GM23338 (cell line): ENCODE measurements around the gene POU5F1. TPM values are rescaled to one million over a fixed set of nuclear protein-coding genes. Genes with fewer than 3 reads are reported as not detected.
A peak's percentile ranks its signal among the peaks of the same experiment; 100 is the strongest.

ENCODE experiments used
- ATAC-seq: fragments of 200-7000 bp; cut with Tn5 transposase; 3 replicates; pipeline ENCODE4 v1.9.1; 2020
- DNase-seq: peaks from one replicate; pipeline ENCODE4 v3.0.0-alpha.2; 2015; ENCODE audit warnings: low spot score
- H2AFZ ChIP-seq: fragments of 200-600 bp; sonication (generic); 2 replicates; pipeline ENCODE4 v1.8.0; 2016; ENCODE audit warnings: antibody characterized with exemption, mild to moderate bottlenecking, moderate library complexity
- H3F3A ChIP-seq: fragments of 200-600 bp; sonication (generic); replicated peaks from 2 replicates; pipeline ENCODE4 v1.8.0; 2017; ENCODE audit warnings: antibody characterized with exemption, mixed run types, low read depth
- H3K27ac ChIP-seq: fragments of 200-600 bp; sonication (generic); 2 replicates; pipeline ENCODE4 v1.6.1; 2016; ENCODE audit warnings: low read depth
- H3K27me3 ChIP-seq: fragments of 200-600 bp; sonication (generic); 2 replicates; pipeline ENCODE4 v1.8.0; 2016; ENCODE audit warnings: mild to moderate bottlenecking, mixed run types, moderate library complexity; ENCODE audit not compliant: insufficient read depth
- H3K36me3 ChIP-seq: fragments of 200-600 bp; sonication (generic); 2 replicates; pipeline ENCODE4 v1.8.0; 2016; ENCODE audit warnings: mild to moderate bottlenecking; ENCODE audit not compliant: insufficient read depth
- H3K4me1 ChIP-seq: fragments of 200-600 bp; sonication (generic); 2 replicates; pipeline ENCODE4 v1.8.0; 2016; ENCODE audit warnings: mild to moderate bottlenecking, moderate library complexity; ENCODE audit not compliant: insufficient read depth
- H3K4me2 ChIP-seq: fragments of 200-600 bp; sonication (generic); 2 replicates; pipeline ENCODE4 v1.7.1; 2017; ENCODE audit warnings: mixed run types
- H3K4me3 ChIP-seq: fragments of 200-600 bp; sonication (generic); 2 replicates; pipeline ENCODE4 v1.6.1; 2016; ENCODE audit warnings: mixed run types
- H3K79me2 ChIP-seq: fragments of 200-600 bp; sonication (generic); replicated peaks from 2 replicates; pipeline ENCODE4 v1.8.0; 2017; ENCODE audit warnings: mild to moderate bottlenecking; ENCODE audit not compliant: insufficient read depth
- H3K9me2 ChIP-seq: fragments of 200-600 bp; sonication (generic); 2 replicates; pipeline ENCODE4 v1.8.0; 2017; ENCODE audit not compliant: insufficient read depth
- H4K20me1 ChIP-seq: fragments of 200-600 bp; sonication (generic); replicated peaks from 2 replicates; pipeline ENCODE4 v1.8.0; 2017; ENCODE audit warnings: mild to moderate bottlenecking; ENCODE audit not compliant: insufficient read depth
- H3K27ac Mint-ChIP-seq: 2 replicates; pipeline ENCODE4 v1.8.0; 2020; ENCODE audit warnings: inconsistent platforms, mild to moderate bottlenecking, moderate library complexity, mixed read lengths
- H3K27me3 Mint-ChIP-seq: 3 replicates; pipeline ENCODE4 v1.8.0; 2022; ENCODE audit warnings: low read depth, mild to moderate bottlenecking, moderate library complexity, mixed read lengths, inconsistent platforms; ENCODE audit not compliant: insufficient read depth, poor library complexity
- H3K36me3 Mint-ChIP-seq: 3 replicates; pipeline ENCODE4 v1.8.0; 2021; ENCODE audit warnings: low read depth, mild to moderate bottlenecking, inconsistent platforms, moderate library complexity, mixed read lengths
- H3K4me1 Mint-ChIP-seq: 3 replicates; pipeline ENCODE4 v1.8.0; 2020; ENCODE audit warnings: mild to moderate bottlenecking, inconsistent platforms, mixed read lengths
- H3K4me3 Mint-ChIP-seq: 3 replicates; pipeline ENCODE4 v1.8.0; 2021; ENCODE audit warnings: moderate library complexity, mild to moderate bottlenecking, inconsistent platforms, mixed read lengths
- H3K9me3 Mint-ChIP-seq: 3 replicates; pipeline ENCODE4 v1.8.0; 2020; ENCODE audit warnings: moderate library complexity, mild to moderate bottlenecking, inconsistent platforms, mixed read lengths
- CREB1 ChIP-seq: fragments of 250-450 bp; sonication (Bioruptor Pico); IDR thresholded peaks from 2 replicates; pipeline ENCODE4 v1.5.0; 2020; ENCODE audit warnings: low read depth, mild to moderate bottlenecking, moderate library complexity
- EZH2phosphoT487 ChIP-seq: fragments of 200-600 bp; sonication (generic); IDR thresholded peaks from one replicate; pipeline ENCODE4 v1.8.1; 2018; ENCODE audit warnings: antibody characterized with exemption; ENCODE audit not compliant: unreplicated experiment
- NANOG ChIP-seq: IDR thresholded peaks from 2 replicates; pipeline ENCODE4 v1.6.1; 2016; ENCODE audit warnings: antibody characterized with exemption, borderline replicate concordance
- POLR2AphosphoS5 ChIP-seq: IDR thresholded peaks from 2 replicates; pipeline ENCODE4 v1.6.1; 2016; ENCODE audit warnings: antibody characterized with exemption, low read depth
- ZNF114 ChIP-seq: fragments of 250-450 bp; sonication (Bioruptor Pico); IDR thresholded peaks from 2 replicates; pipeline ENCODE4 v1.5.0; 2020; ENCODE audit warnings: mild to moderate bottlenecking, moderate library complexity
- ZNF331 ChIP-seq: fragments of 250-450 bp; sonication (Bioruptor Pico); IDR thresholded peaks from 2 replicates; pipeline ENCODE4 v1.5.0; 2020; ENCODE audit warnings: low read depth, mild to moderate bottlenecking, moderate library complexity
- polyA plus RNA-seq: library from polyadenylated mRNA; unstranded; fragments of >200 nt; fragmentation: Nextera tagmentation; extraction: Ambion mirVana; gene quantifications from 2 replicates; pipeline ENCODE4 v1.2.1, GENCODE V29; 2016
- total RNA-seq: library from RNA; depleted of rRNA; stranded (reverse); fragments of >200 nt; shearing (Covaris generic); gene quantifications from 2 replicates; pipeline ENCODE4 v1.2.3, GENCODE V29; 2014
- TF ChIP-seq, protein P1 (sequence below), 2 experiments: fragments of 200-600 bp in 1 of 2; sonication (generic) in 1 of 2; conservative IDR thresholded peaks; 2 replicates each; pipeline versions ENCODE4 v1.5.1 to v1.6.1; 2016 to 2017; ENCODE audit warnings: antibody characterized with exemption in 2 of 2, low read depth in 2 of 2, mild to moderate bottlenecking in 2 of 2, moderate library complexity in 1 of 2
- TF ChIP-seq, protein P2 (sequence below): IDR thresholded peaks from one replicate; pipeline ENCODE4 v1.6.1; 2018; ENCODE audit warnings: antibody characterized with exemption; ENCODE audit not compliant: unreplicated experiment
- TF ChIP-seq, protein P3 (sequence below): IDR thresholded peaks from 2 replicates; pipeline ENCODE4 v1.6.1; 2016; ENCODE audit warnings: antibody characterized with exemption

Gene POU5F1
- total and polyA plus RNA-seq, 2 experiments from 2014 or later: 1,839 to 3,419 TPM

GRCh38 chr6:31173406-31173805 lies 2.9 kb upstream of the POU5F1 start (continued):
- TF ChIP-seq NANOG: no peak
- TF ChIP-seq, protein P1, sequence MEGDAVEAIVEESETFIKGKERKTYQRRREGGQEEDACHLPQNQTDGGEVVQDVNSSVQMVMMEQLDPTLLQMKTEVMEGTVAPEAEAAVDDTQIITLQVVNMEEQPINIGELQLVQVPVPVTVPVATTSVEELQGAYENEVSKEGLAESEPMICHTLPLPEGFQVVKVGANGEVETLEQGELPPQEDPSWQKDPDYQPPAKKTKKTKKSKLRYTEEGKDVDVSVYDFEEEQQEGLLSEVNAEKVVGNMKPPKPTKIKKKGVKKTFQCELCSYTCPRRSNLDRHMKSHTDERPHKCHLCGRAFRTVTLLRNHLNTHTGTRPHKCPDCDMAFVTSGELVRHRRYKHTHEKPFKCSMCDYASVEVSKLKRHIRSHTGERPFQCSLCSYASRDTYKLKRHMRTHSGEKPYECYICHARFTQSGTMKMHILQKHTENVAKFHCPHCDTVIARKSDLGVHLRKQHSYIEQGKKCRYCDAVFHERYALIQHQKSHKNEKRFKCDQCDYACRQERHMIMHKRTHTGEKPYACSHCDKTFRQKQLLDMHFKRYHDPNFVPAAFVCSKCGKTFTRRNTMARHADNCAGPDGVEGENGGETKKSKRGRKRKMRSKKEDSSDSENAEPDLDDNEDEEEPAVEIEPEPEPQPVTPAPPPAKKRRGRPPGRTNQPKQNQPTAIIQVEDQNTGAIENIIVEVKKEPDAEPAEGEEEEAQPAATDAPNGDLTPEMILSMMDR (conservative IDR thresholded peaks at IDR 0.05; ENCODE audit: low read depth in 2 of 2): no peak

- Histone ChIP-seq H3K27ac (peak overlapping the region; percentile 100), H2AFZ (no peak overlapping the region), H4K20me1 (peaks cover 23% of the 10 kb centered on the region), H3K4me2 (peak overlapping the region; percentile 88), H3K27me3 (no peaks in the 10 kb centered on the region), H3K4me1 (peaks cover 42% of the 10 kb centered on the region), H3K4me3 (peak overlapping the region; percentile 100), H3K79me2 (peaks cover 51% of the 10 kb centered on the region), H3K9me2 (no peaks in the 10 kb centered on the region), H3K36me3 (0 out of 2 replicates have a peak, but pooled peaks cover 5% of the 10 kb centered on the region), H3F3A (peaks cover 20% of the 10 kb centered on the region)
- ATAC-seq (peak; percentile 49), DNase-seq (peak; percentile 94)
- peak overlapping the region; percentile 86 for H3K4me3 Mint-ChIP-seq
- H3K27me3 Mint-ChIP-seq: peaks cover 36% of the 10 kb centered on the region
- H3K27ac Mint-ChIP-seq: peak overlapping the region; percentile 97
- no peaks in the 10 kb centered on the region; the same call in 2 of the 3 replicates for H3K9me3 Mint-ChIP-seq
- peaks cover 47% of the 10 kb centered on the region for H3K4me1 Mint-ChIP-seq
- peaks cover 26% of the 10 kb centered on the region for H3K36me3 Mint-ChIP-seq
- TF ChIP-seq, protein P2, sequence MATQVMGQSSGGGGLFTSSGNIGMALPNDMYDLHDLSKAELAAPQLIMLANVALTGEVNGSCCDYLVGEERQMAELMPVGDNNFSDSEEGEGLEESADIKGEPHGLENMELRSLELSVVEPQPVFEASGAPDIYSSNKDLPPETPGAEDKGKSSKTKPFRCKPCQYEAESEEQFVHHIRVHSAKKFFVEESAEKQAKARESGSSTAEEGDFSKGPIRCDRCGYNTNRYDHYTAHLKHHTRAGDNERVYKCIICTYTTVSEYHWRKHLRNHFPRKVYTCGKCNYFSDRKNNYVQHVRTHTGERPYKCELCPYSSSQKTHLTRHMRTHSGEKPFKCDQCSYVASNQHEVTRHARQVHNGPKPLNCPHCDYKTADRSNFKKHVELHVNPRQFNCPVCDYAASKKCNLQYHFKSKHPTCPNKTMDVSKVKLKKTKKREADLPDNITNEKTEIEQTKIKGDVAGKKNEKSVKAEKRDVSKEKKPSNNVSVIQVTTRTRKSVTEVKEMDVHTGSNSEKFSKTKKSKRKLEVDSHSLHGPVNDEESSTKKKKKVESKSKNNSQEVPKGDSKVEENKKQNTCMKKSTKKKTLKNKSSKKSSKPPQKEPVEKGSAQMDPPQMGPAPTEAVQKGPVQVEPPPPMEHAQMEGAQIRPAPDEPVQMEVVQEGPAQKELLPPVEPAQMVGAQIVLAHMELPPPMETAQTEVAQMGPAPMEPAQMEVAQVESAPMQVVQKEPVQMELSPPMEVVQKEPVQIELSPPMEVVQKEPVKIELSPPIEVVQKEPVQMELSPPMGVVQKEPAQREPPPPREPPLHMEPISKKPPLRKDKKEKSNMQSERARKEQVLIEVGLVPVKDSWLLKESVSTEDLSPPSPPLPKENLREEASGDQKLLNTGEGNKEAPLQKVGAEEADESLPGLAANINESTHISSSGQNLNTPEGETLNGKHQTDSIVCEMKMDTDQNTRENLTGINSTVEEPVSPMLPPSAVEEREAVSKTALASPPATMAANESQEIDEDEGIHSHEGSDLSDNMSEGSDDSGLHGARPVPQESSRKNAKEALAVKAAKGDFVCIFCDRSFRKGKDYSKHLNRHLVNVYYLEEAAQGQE: no peak
- TF ChIP-seq CREB1 (CRISPR knock-in tag) (peak; percentile 75), NANOG (peak; percentile 96), EZH2phosphoT487 (no peak), POLR2AphosphoS5 (peak; percentile 59), ZNF114 (CRISPR knock-in tag) (no peak), ZNF331 (CRISPR knock-in tag) (no peak)
- TF ChIP-seq, protein P1 (conservative IDR thresholded peaks at IDR 0.05; ENCODE audit: low read depth in 2 of 2): no peak
- TF ChIP-seq, protein P3, sequence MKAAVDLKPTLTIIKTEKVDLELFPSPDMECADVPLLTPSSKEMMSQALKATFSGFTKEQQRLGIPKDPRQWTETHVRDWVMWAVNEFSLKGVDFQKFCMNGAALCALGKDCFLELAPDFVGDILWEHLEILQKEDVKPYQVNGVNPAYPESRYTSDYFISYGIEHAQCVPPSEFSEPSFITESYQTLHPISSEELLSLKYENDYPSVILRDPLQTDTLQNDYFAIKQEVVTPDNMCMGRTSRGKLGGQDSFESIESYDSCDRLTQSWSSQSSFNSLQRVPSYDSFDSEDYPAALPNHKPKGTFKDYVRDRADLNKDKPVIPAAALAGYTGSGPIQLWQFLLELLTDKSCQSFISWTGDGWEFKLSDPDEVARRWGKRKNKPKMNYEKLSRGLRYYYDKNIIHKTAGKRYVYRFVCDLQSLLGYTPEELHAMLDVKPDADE: 0 out of 2 replicates have a peak, but pooled peaks have one; percentile 12
Observed at GRCh38 chr6:31172973-31173384, 2.5 kb upstream of the POU5F1 start.
